NCI-H69 (cell line): ENCODE measurements around the gene KDM6B.
"Not testable (repeated sequence)": the region's sequence is repeated elsewhere in the genome, so short reads cannot be mapped to it uniquely, and the experiment has no call there.

Experiments used
- DNase-seq: peaks from one replicate; lab custom pipeline; 2025; lab: John Stamatoyannopoulos, UW

Gene KDM6B

GRCh38 chr17:7852262-7852670, 18.2 kb downstream of the KDM6B start:
- no peak for DNase-seq

GRCh38 chr17:7852919-7853690, 19.1 kb downstream of the KDM6B start:
- no peak for DNase-seq

GRCh38 chr17:7853691-7854038, 19.6 kb downstream of the KDM6B start:
- DNase-seq = no peak

GRCh38 chr17:7854078-7854777, 20.2 kb downstream of the KDM6B start:
- no peak for DNase-seq

GRCh38 chr17:7854851-7855659, 21.0 kb downstream of the KDM6B start, which contains the start of gene TMEM88:
Gene TMEM88 (plus strand): TSS chr17:7855066. CDS start chr17:7855075, 9 bp downstream.
- DNase-seq = no peak

GRCh38 chr17:7855660-7856010, 21.6 kb downstream of the KDM6B start:
- DNase-seq = no peak

- peak; percentile 27 for DNase-seq
Observed at GRCh38 chr17:7856011-7856810, 22.2 kb downstream of the KDM6B start.

GRCh38 chr17:7856811-7857712, 23.0 kb downstream of the KDM6B start, which contains the start of gene NAA38:
Gene NAA38 (minus strand): TSS chr17:7857559. CDS start chr17:7857463, 96 bp downstream.
- peak; percentile 98 for DNase-seq

- peak; percentile 93 for DNase-seq
Observed at GRCh38 chr17:7857713-7858521, 23.9 kb downstream of the KDM6B start, which contains the start of gene CYB5D1. Gene CYB5D1 (plus strand): TSS chr17:7858003. CDS start chr17:7858135, 132 bp downstream.

GRCh38 chr17:7858522-7858810, 24.4 kb downstream of the KDM6B start:
- DNase-seq = peak; percentile 51

GRCh38 chr17:7859028-7859427, 25.0 kb downstream of the KDM6B start:
- no peak for DNase-seq

- peak; percentile 74 for DNase-seq
Observed at GRCh38 chr17:7862692-7863437, 28.8 kb downstream of the KDM6B start.

GRCh38 chr17:7864384-7864783, 30.4 kb downstream of the KDM6B start:
- DNase-seq = not testable (repeated sequence)

GRCh38 chr17:7864995-7865650, 31.1 kb downstream of the KDM6B start:
- no peak for DNase-seq

GRCh38 chr17:7867881-7868329, 33.9 kb downstream of the KDM6B start:
- no peak for DNase-seq

GRCh38 chr17:7873051-7873450, 39.0 kb downstream of the KDM6B start:
- DNase-seq = no peak

GRCh38 chr17:7875804-7876370, 41.9 kb downstream of the KDM6B start:
- DNase-seq = no peak

GRCh38 chr17:7878234-7878633, 44.2 kb downstream of the KDM6B start:
- DNase-seq = no peak
